Stimulated activated CD4-positive, alpha-beta T cell treated with anti-CD3 and anti-CD28 coated beads, Interleukin-1b, Interleukin-23, amount 100 ng/mL, for 1 hour (primary cell): ENCODE measurements around the gene NOTUM.
"Not testable (repeated sequence)": the region's sequence is repeated elsewhere in the genome, so short reads cannot be mapped to it uniquely, and the experiment has no call there.

ENCODE experiments used
- DNase-seq, 2 donors: peaks; one replicate each; pipeline ENCODE4 v3.0.0-alpha.2; 2020; ENCODE audit warnings: low read depth in 2 of 2

NOTUM gene

DNA sequence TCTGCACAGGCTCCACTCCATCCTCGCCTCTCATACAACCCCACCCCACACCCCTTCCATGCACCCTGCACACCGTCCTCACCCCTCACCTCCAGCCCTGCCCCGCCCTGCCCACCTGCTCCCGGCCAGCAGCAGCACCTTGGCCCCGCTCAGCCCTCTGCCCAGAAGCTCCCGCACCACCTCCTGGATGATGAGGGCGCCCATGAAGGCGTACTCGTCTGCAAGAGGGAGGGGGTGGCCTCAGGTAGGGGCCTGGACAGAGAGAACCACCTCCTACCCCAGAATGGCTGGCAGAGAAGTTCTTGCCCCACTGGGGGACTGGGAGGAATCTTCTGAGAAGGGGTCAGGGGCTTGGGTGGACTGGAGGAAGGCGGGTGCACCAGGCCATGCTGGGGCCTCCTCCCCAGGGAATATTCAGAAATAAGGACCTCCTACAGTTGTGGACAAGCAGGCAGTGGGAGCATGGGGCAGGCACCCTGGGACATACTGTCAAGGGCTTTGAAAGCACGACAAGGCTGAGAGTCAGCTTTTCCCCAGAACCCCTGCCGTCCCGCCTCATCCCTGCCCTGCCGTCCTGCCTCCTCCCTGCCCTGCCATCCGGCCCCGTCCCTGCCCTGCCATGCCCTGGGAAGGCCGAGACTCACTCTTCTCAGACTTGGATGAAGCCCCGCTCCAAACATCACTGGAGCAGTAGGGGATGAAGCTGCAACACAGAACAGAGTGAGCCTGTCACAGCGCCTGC lies 3.1 kb downstream of the NOTUM start:
- DNase-seq = no peak

- no peak for DNase-seq
These were observed 4.1 kb downstream of the NOTUM start for GRCh38 chr17:81956607-81957589.

GRCh38 chr17:81955756-81956544 lies 5.0 kb downstream of the NOTUM start:
- no peak for DNase-seq

DNA sequence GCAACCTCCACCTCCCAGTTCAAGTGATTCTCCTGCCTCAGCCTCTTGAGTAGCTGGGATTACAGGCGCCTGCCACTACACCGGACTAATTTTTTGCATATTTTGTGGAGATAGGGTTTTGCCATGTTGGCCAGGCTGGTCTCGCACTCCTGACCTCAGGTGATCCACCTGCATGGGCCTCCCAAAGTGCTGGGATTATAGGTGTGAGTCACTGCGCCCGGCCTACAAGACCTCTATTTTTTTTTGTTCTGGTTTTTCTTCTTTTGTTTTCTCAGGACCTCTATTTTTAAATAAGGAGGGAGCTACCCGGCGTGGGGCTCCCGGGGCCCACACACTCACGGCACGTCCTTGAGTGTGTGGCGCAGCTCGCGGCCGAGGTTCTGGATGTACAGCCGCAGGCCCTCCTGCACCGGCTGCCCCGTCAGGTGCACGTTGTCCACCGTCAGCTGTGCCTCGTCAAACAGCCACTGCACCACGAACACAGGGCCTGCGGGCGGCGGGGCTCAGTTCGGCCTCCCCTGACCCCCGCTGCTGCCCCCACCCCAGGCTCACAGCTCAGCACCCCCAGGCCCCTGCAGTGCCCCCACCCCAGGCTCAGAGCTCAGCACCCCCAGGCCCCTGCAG lies 5.8 kb downstream of the NOTUM start:
- no peak for DNase-seq

DNA sequence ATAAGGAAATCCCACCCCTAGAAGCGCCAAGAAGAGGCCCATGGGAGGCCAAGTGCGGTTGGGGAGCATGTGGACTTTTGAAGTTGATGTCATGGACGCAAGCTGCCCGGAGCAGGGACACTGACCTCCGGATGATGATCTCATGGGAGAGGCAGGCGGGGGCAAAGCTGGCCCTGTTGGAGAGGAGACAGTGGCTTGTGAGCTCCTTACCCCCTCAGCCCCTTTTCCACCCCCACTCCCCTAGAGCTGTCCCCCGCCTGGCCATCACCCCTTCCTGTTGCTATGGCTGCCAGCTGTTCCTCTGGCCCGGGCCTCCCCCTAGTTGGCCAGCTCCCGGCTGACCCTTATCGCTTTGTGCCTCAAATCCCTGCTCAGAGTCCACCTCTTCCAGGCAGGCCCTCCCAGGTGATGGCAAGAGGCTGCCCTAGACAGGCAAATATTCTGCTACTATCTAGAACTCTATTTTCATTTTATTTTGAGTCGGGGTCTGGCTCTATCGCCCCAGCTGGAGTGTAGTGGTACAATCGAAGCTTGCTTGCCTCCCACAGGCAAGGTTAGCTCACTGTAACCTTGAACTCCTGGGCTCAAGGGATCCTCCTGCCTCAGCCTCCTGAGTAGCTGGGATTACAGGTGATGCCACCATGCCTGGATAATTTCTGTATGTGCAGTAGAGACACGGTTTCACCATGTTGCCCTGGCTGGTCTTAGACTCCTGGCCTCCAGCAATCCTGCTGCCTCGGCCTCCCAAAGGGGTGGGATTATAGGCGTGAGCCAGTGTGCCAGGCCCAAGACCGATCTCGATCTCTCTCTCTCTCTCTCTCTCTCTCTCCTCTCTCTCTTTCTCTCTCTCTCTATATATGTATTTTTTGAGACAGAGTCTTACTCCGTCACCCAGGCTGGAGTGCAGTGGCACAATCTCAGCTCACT lies 6.6 kb downstream of the NOTUM start:
- DNase-seq = no peak

GRCh38 chr17:81953443-81953842 lies 7.5 kb downstream of the NOTUM start:
- DNase-seq = not testable (repeated sequence)

GRCh38 chr17:81952792-81953228 lies 8.2 kb downstream of the NOTUM start:
- DNase-seq = no peak

GRCh38 chr17:81951785-81952684 lies 9.0 kb downstream of the NOTUM start:
- no peak for DNase-seq

GRCh38 chr17:81950501-81950900 lies 10.5 kb downstream of the NOTUM start:
- no peak for DNase-seq

DNA sequence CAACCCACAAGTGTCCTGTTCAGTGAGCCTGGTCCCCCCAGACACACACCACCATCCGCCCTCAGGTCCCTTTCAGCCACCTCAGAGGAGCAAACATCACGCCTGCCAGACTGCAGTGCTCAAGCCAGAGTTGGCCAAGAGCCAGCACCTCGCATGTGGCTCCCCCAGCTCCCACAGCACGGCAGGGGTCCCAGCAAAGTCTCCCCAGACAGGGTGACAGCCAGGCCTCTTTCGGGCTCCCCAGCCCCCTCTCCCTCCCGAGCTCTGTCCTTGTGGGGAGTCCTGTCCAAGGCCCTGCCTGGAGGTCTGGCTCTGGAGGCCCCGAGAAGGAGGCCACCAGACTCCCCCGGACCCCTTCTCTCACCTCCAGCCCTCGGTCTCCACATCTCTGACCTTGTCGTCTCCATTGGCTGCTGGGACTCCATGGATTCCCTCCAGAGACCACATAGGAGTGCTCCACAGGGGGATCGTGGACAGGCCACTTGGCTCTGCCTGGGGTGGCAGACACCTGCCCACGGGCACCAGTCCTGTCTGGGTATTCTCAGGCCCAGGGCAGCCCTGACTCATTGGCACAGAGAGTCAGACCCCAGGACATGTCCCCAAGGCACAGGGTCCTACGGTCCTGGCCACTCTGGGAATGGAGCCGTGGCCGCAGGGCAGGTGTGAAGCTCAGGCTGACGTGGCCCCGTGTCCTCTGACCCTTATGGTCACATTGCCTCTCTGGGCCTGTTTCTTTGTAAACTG lies 12.2 kb downstream of the NOTUM start:
- DNase-seq = no peak

DNA sequence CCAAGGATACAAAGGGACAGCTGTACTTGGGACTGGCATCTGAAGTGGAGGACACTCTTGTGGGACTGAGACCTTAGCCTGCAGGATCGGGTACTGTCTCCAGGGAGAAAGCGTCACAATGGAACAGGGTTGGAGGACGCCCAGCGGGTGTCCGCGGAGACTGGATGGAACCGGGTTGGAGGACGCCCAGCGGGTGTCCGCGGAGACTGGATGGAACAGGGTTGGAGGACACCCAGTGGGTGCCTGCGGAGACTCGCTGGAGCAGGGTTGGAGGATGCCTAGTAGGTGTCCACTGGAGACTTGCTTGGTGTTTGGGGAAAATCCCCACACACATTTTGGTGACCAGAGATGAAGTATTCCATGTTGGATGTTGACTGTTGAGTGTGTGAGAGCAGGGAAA lies 13.8 kb downstream of the NOTUM start, which contains the start of gene MYADML2:
TSS of gene MYADML2 (minus strand) at position 45 of the 400 bp plus-strand sequence. CDS start 5,492 bp downstream, outside the sequence.
- no peak for DNase-seq

DNA sequence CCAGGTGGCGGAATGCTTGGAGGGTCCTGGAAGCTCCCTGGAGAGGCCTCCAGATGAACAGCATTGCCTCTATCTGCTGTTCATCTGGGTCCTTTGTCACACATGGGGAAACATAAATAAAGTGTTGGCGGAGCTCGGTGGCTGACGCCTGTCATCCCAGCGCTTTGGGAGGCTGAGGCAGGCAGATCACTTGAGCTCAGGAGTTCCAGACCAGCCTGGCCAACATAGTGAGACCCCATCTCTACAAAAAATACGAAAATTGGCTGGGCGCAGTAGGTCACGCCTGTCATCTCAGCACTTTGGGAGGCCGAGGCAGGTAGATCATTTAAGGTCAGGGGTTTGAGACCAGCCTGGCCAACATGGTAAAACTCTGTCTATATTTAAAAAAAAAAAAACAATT lies 16.1 kb downstream of the NOTUM start:
- DNase-seq = no peak

DNA sequence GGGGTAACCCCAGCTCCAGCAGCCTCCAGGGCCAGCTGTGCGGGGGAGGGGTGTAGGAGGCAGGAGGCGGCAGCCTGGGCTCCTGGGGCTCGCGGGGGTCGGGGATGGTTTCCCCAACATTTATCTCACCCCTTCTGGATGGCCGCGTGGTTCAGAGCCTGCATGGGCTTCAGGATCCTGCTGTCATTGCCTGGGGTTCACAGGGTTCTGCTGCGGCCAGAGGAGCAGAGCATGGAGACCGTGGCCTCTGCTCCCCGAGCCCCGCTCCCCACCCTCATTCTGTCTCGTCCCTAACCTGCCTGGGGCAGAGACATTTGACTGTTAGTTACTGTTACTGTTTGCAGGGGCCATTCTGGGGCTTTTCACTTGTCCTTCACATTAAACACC lies 18.8 kb downstream of the NOTUM start:
- no peak for DNase-seq

GRCh38 chr17:81941484-81942166 lies 19.4 kb downstream of the NOTUM start:
- DNase-seq = no peak

GRCh38 chr17:81940538-81941483 lies 20.2 kb downstream of the NOTUM start:
- no peak for DNase-seq

GRCh38 chr17:81939881-81940385 lies 21.1 kb downstream of the NOTUM start:
- no peak for DNase-seq

DNA sequence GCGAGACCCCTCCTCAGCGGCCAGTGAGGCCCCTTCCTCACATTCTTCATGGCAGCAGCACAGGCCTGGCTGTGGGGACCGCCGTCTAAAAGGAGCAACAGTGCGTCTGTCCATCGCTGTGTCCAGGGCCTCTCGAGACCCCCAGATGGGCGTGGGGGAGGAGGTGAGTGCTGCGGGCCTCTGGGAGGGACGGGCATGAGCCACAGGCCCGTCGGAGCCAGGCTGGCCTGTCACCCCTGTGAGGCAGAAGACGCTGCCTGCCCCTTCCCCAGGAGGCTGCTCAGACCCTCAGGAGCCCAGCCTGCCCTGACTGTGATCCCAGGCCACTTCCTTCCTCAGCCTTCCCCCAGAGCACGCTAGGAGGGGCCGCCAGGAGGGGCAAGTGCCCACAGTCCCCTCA lies 21.8 kb downstream of the NOTUM start:
- DNase-seq = no peak
